Endodermal cell (in vitro differentiated cells): ENCODE measurements around the gene POLRMT. TPM values are rescaled to one million over a fixed set of nuclear protein-coding genes. Genes with fewer than 3 reads are reported as not detected.
A peak's percentile ranks its signal among the peaks of the same experiment; 100 is the strongest.
"Not testable (repeated sequence)": the region's sequence is repeated elsewhere in the genome, so short reads cannot be mapped to it uniquely, and the experiment has no call there.

Source experiments
- DNase-seq: peaks from one replicate; pipeline ENCODE4 v3.0.0-alpha.2; 2017
- H3K27ac ChIP-seq: 2 replicates; pipeline ENCODE4 v1.5.1; 2013; ENCODE audit warnings: mild to moderate bottlenecking, low read depth, low read length, moderate library complexity
- H3K27me3 ChIP-seq: 2 replicates; pipeline ENCODE4 v1.6.1; 2013; ENCODE audit warnings: mild to moderate bottlenecking, low read length, moderate library complexity; ENCODE audit not compliant: insufficient read depth, control insufficient read depth, poor library complexity, severe bottlenecking
- H3K36me3 ChIP-seq: 2 replicates; pipeline ENCODE4 v1.7.0; 2013; ENCODE audit warnings: mild to moderate bottlenecking, low read length, moderate library complexity; ENCODE audit not compliant: control insufficient read depth, insufficient read depth
- H3K4me1 ChIP-seq: one replicate; pipeline ENCODE4 v1.7.0; 2013; ENCODE audit warnings: low read length; ENCODE audit not compliant: control insufficient read depth, insufficient read depth
- H3K4me3 ChIP-seq: 2 replicates; pipeline ENCODE4 v1.5.1; 2013; ENCODE audit warnings: mild to moderate bottlenecking, low read length, moderate library complexity
- H3K9ac ChIP-seq: 2 replicates; pipeline ENCODE4 v1.6.1; 2013; ENCODE audit warnings: mild to moderate bottlenecking, low read length, moderate library complexity; ENCODE audit not compliant: poor library complexity, severe bottlenecking; ENCODE audit errors: extremely low read depth
- H3K9me3 ChIP-seq: 2 replicates; pipeline ENCODE4 v1.6.1; 2013; ENCODE audit warnings: mild to moderate bottlenecking, low read length, moderate library complexity; ENCODE audit not compliant: control insufficient read depth
- H3K27ac Mint-ChIP-seq: 2 replicates; pipeline ENCODE4 v1.8.0; 2020; ENCODE audit warnings: mixed read lengths
- H3K27me3 Mint-ChIP-seq: 2 replicates; pipeline ENCODE4 v1.8.0; 2021; ENCODE audit warnings: mild to moderate bottlenecking, mixed read lengths; ENCODE audit not compliant: insufficient read depth
- H3K36me3 Mint-ChIP-seq: 2 replicates; pipeline ENCODE4 v1.8.0; 2020; ENCODE audit warnings: low read depth, mixed read lengths
- H3K4me1 Mint-ChIP-seq: 2 replicates; pipeline ENCODE4 v1.8.0; 2020; ENCODE audit warnings: mixed read lengths
- H3K4me3 Mint-ChIP-seq: 2 replicates; pipeline ENCODE4 v1.8.0; 2020; ENCODE audit warnings: mild to moderate bottlenecking, moderate library complexity, mixed read lengths
- H3K9me3 Mint-ChIP-seq: 2 replicates; pipeline ENCODE4 v1.8.0; 2020; ENCODE audit warnings: mild to moderate bottlenecking, mixed read lengths
- WGBS, 2 experiments: methylation state at CpG; one replicate each; pipeline versions ENCODE4 v1.1.5 to v1.1.7; 2013; ENCODE audit warnings: missing lambda C conversion rate in 2 of 2, mixed read lengths in 1 of 2; ENCODE audit not compliant: insufficient coverage in 1 of 2, insufficient read length in 1 of 2; 5-methylcytosine and 5-hydroxymethylcytosine counted together
- total RNA-seq, 2 donors: library from RNA; stranded (reverse); fragmentation: NEBNext Ultra II Directional in 1 of 2; extraction: Animal tissue kit (Norgen Biotek cat#: 25700) in 1 of 2; gene quantifications; 2 replicates in 1 of 2; 3 replicates in 1 of 2; pipeline ENCODE4 v1.2.1, GENCODE V29; 2021
- TF ChIP-seq, protein P1 (sequence below): fragments of 200-600 bp; sonication (generic); conservative IDR thresholded peaks from 2 replicates; pipeline ENCODE4 v1.5.0; 2021; ENCODE audit warnings: antibody characterized with exemption, mild to moderate bottlenecking

POLRMT gene
- total RNA-seq, 2 donors from 2014 or later: 76.6 to 86.4 TPM

DNA sequence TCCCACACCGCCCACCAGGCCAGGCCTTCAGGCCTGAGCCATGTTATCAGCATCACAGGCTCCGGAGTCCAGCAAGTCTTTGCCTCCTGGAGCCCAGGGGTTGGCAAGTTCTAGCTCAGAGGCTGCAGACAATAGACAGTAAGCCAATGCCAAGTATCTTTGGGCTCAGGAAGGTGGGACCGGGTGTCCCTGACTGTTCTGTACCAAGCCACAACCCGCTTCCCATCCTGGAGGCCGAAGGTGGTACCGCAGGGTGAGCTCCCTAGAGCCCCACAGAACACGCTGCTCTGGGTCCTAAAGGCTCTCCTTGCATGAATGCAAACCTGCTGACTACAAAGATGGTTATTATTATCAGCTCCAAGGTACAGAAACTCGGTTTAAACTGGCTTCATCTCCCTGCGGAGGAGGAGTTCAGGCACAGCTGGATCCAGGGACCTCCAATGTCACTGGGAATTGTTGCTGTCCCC, 37.3 kb upstream of the POLRMT start:
- DNase-seq: peak; percentile 82
- Mint-ChIP-seq H3K27ac (no peak overlapping the region), H3K4me1 (peaks cover 3% of the 10 kb centered on the region), H3K9me3 (peaks cover 19% of the 10 kb centered on the region), H3K36me3 (no peaks in the 10 kb centered on the region), H3K4me3 (no peak overlapping the region), H3K27me3 (peaks cover 29% of the 10 kb centered on the region)
- Histone ChIP-seq H3K9ac (no peak overlapping the region), H3K9me3 (peaks cover 6% of the 10 kb centered on the region), H3K27me3 (peaks cover 6% of the 10 kb centered on the region), H3K4me3 (no peak overlapping the region), H3K27ac (no peak overlapping the region), H3K36me3 (no peaks in the 10 kb centered on the region), H3K4me1 (no peaks in the 10 kb centered on the region)
- WGBS, 2 experiments: 68 to 78% methylated on average over 9 of the region's 9 CpGs
- TF ChIP-seq, protein P1, sequence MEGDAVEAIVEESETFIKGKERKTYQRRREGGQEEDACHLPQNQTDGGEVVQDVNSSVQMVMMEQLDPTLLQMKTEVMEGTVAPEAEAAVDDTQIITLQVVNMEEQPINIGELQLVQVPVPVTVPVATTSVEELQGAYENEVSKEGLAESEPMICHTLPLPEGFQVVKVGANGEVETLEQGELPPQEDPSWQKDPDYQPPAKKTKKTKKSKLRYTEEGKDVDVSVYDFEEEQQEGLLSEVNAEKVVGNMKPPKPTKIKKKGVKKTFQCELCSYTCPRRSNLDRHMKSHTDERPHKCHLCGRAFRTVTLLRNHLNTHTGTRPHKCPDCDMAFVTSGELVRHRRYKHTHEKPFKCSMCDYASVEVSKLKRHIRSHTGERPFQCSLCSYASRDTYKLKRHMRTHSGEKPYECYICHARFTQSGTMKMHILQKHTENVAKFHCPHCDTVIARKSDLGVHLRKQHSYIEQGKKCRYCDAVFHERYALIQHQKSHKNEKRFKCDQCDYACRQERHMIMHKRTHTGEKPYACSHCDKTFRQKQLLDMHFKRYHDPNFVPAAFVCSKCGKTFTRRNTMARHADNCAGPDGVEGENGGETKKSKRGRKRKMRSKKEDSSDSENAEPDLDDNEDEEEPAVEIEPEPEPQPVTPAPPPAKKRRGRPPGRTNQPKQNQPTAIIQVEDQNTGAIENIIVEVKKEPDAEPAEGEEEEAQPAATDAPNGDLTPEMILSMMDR: peak; percentile 59

DNA sequence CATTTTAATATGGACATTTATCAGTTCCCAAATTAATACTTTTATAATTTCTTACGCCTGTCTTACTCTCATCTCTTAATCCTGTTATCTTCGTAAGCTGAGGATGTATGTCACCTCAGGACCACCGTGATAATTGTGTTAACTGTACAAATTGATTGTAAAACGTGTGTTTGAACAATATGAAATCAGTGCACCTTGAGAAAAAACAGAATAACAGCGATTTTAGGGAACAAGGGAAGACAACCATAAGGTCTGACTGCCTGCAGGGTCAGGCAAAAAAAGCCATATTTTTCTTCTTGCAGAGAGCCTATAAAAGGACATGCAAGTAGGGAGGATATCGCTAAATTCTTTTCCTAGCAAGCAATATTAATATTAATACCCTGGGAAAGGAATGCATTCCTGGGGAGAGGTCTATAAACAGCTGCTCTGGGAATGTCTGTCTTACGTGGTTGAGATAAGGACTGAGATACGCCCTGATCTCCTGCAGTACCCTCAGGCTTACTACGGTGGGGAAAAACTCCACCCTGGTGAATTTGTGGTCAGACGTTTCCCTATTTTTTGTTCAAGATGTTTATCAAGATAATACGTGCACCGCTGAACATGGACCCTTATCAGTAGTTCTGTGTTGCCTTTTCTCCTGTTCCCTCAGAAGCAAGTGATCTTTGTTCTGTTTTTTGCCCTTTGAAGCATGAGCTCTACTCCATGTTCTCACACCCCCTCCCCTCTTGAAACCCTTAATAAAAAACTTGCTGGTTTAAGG, 35.5 kb upstream of the POLRMT start:
- 81 to 84% methylated on average over 10 to 12 of the region's 12 CpGs for whole genome bisulfite sequencing, 2 experiments
- H3K27me3 ChIP-seq, H3K27ac Mint-ChIP-seq: not testable (repeated sequence)

DNA sequence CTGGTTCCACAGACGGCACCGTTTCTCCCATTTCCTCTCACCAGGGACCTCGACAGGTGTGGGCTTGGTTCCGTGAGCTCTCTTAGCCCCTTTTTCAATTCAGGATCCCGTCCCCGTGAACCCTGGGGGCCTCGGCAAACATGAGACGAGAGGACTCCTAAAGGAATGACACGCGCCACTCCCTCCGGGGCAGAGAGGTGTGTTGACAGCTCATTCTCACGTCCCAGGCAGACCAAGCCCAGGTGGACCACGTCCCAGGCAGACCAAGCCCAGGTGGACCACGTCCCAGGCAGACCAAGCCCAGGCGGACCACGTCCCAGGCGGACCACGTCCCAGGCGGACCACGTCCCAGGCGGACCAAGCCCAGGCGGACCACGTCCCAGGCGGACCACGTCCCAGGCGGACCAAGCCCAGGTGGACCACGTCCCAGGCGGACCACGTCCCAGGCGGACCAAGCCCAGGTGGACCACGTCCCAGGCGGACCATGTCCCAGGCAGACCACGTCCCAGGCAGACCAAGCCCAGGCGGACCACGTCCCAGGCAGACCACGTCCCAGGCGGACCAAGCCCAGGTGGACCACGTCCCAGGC, 33.7 kb upstream of the POLRMT start:
- H3K9ac ChIP-seq, H3K4me1 Mint-ChIP-seq, H3K36me3 ChIP-seq, DNase-seq, H3K27ac ChIP-seq, H3K27me3 ChIP-seq, H3K4me3 Mint-ChIP-seq, H3K4me1 ChIP-seq, H3K4me3 ChIP-seq, H3K9me3 ChIP-seq, H3K27ac Mint-ChIP-seq, H3K36me3 Mint-ChIP-seq: not testable (repeated sequence)
- Mint-ChIP-seq H3K9me3 (peaks cover 26% of the 10 kb centered on the region), H3K27me3 (peaks cover 17% of the 10 kb centered on the region)
- WGBS, 2 experiments: 89 to 91% methylated on average over 29 to 36 of the region's 38 CpGs

More for the DNA sequence above, 35.5 kb upstream of the POLRMT start:
- H3K9me3 ChIP-seq, H3K4me1 Mint-ChIP-seq, H3K4me3 Mint-ChIP-seq, H3K9ac ChIP-seq, DNase-seq, H3K27ac ChIP-seq, H3K36me3 Mint-ChIP-seq, H3K4me1 ChIP-seq, H3K36me3 ChIP-seq, H3K4me3 ChIP-seq: not testable (repeated sequence)
- H3K27me3 Mint-ChIP-seq: peaks cover 22% of the 10 kb centered on the region
- peaks cover 22% of the 10 kb centered on the region for H3K9me3 Mint-ChIP-seq

DNA sequence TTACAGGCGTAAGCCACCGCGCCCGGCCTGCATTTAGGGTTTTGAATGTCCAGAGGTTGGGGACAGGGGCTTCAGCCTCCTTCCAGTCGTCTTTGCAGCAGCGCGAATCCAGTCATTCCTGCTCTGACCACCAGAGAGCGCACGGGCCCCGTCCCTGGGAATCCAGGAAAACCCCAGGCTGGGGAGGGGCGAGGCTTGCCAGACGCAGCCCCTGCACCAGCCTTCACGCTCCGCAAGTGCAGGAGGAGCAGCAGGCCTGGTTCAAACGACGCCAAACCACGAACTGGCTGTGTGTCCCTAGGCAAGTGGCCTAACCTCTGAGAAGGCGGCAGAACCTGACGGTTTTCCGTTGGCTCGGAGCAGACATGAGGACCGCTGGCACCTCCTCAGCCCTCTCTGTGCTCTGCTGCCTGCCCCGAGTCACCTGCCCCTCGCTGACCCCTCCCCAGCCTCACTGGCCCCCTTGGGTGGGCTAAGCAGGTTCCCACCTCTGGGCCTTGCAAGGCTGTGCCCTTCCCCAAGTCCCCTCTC, 31.6 kb upstream of the POLRMT start:
- no peaks in the 10 kb centered on the region for H3K36me3 ChIP-seq
- Mint-ChIP-seq H3K36me3 (no peaks in the 10 kb centered on the region), H3K27me3 (peaks cover 17% of the 10 kb centered on the region), H3K4me3 (peak overlapping the region; percentile 68), H3K9me3 (peaks cover 26% of the 10 kb centered on the region), H3K27ac (no peak overlapping the region), H3K4me1 (peaks cover 17% of the 10 kb centered on the region)
- 4 to 19% methylated on average over 16 to 24 of the region's 24 CpGs for WGBS, 2 experiments
- TF ChIP-seq, protein P1: peak; percentile 96
- H3K4me1 ChIP-seq: no peaks in the 10 kb centered on the region
- H3K9ac ChIP-seq: no peak overlapping the region
- no peak overlapping the region for H3K4me3 ChIP-seq
- H3K27ac ChIP-seq: no peak overlapping the region
- H3K9me3 ChIP-seq: peaks cover 6% of the 10 kb centered on the region
- H3K27me3 ChIP-seq: no peaks in the 10 kb centered on the region
- DNase-seq: peak; percentile 98
